SK-N-SH (cell line): Measurements from ENCODE around the gene MS4A4E.

Source experiments
- CHD2 ChIP-seq: fragments of 150-350 bp; IDR thresholded peaks from 2 replicates; pipeline ENCODE4 v1.6.1; 2018; ENCODE audit warnings: low read length; ENCODE audit not compliant: partially characterized antibody
- EP300 ChIP-seq, 2 experiments: IDR thresholded peaks; 2 replicates each; pipeline versions ENCODE4 v1.4.0 to v1.6.1; 2012; ENCODE audit warnings: borderline replicate concordance in 1 of 2, low read depth in 1 of 2, low read length in 1 of 2
- MXI1 ChIP-seq: IDR thresholded peaks from 2 replicates; pipeline ENCODE4 v1.6.1; 2012; ENCODE audit warnings: mild to moderate bottlenecking, low read depth, low read length, improper control_type of control experiment
- POLR2AphosphoS5 ChIP-seq: IDR thresholded peaks from 2 replicates; pipeline ENCODE4 v1.6.1; 2012; ENCODE audit warnings: low read depth, low read length
- RFX5 ChIP-seq: IDR thresholded peaks from 2 replicates; pipeline ENCODE4 v1.6.1; 2012; ENCODE audit warnings: mild to moderate bottlenecking, improper control_type of control experiment, low read length
- SIN3A ChIP-seq: IDR thresholded peaks from 2 replicates; pipeline ENCODE4 v1.6.1; 2012; ENCODE audit warnings: low read depth, mild to moderate bottlenecking, low read length, moderate library complexity, borderline replicate concordance
- TAF1 ChIP-seq: IDR thresholded peaks from 2 replicates; pipeline ENCODE4 v1.6.1; 2012; ENCODE audit warnings: low read depth, mild to moderate bottlenecking, low read length, moderate library complexity, borderline replicate concordance
- TCF12 ChIP-seq: IDR thresholded peaks from 2 replicates; pipeline ENCODE4 v1.4.0; 2012
- YY1 ChIP-seq: IDR thresholded peaks from 2 replicates; pipeline ENCODE4 v1.4.0; 2012; ENCODE audit warnings: low read depth, mild to moderate bottlenecking
- TF ChIP-seq, protein P1 (sequence below): fragments of 200-600 bp; sonication (generic); IDR thresholded peaks from 2 replicates; pipeline ENCODE4 v1.6.1; 2017; ENCODE audit warnings: antibody characterized with exemption, mild to moderate bottlenecking, moderate library complexity
- TF ChIP-seq, protein P2 (sequence below): IDR thresholded peaks from 2 replicates; pipeline ENCODE4 v1.4.0; 2012; ENCODE audit warnings: low read depth
- TF ChIP-seq, protein P3 (sequence below): IDR thresholded peaks from 2 replicates; pipeline ENCODE4 v1.6.1; 2012; ENCODE audit warnings: mild to moderate bottlenecking, low read depth, low read length, moderate library complexity
- TF ChIP-seq, protein P4 (sequence below): IDR thresholded peaks from 2 replicates; pipeline ENCODE4 v1.4.0; 2012; ENCODE audit warnings: low read depth, borderline replicate concordance
- TF ChIP-seq, protein P5 (sequence below): fragments of 150-350 bp; IDR thresholded peaks from 2 replicates; pipeline ENCODE4 v1.6.1; 2017; ENCODE audit warnings: antibody characterized with exemption, low read length, low read depth, borderline replicate concordance

DNA sequence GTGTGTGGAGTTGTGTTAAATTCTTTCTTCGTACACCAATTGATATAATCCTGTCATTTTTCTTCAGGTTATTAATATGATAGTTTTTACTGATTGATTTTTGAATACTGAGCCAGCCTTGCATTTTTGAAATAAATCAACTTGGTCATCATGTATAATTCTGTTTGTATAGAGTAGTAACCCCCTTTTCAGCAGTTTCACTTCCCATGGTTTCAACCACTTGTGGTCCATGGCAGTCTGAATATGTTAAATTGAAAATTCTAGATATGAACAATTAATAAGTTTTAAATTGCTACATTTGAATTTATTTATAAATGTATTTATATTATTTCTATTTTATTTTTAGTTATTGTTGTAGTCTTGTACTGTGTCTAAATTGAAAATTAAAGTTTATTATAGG, 92.7 kb downstream of the MS4A4E start:
- no peak for TF ChIP-seq TAF1
- TF ChIP-seq, protein P1, sequence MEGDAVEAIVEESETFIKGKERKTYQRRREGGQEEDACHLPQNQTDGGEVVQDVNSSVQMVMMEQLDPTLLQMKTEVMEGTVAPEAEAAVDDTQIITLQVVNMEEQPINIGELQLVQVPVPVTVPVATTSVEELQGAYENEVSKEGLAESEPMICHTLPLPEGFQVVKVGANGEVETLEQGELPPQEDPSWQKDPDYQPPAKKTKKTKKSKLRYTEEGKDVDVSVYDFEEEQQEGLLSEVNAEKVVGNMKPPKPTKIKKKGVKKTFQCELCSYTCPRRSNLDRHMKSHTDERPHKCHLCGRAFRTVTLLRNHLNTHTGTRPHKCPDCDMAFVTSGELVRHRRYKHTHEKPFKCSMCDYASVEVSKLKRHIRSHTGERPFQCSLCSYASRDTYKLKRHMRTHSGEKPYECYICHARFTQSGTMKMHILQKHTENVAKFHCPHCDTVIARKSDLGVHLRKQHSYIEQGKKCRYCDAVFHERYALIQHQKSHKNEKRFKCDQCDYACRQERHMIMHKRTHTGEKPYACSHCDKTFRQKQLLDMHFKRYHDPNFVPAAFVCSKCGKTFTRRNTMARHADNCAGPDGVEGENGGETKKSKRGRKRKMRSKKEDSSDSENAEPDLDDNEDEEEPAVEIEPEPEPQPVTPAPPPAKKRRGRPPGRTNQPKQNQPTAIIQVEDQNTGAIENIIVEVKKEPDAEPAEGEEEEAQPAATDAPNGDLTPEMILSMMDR: no peak
- no peak for TF ChIP-seq YY1
- no peak for TF ChIP-seq CHD2
- TF ChIP-seq RFX5: no peak
- TF ChIP-seq, protein P2, sequence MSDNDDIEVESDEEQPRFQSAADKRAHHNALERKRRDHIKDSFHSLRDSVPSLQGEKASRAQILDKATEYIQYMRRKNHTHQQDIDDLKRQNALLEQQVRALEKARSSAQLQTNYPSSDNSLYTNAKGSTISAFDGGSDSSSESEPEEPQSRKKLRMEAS: no peak
- TF ChIP-seq, protein P3, sequence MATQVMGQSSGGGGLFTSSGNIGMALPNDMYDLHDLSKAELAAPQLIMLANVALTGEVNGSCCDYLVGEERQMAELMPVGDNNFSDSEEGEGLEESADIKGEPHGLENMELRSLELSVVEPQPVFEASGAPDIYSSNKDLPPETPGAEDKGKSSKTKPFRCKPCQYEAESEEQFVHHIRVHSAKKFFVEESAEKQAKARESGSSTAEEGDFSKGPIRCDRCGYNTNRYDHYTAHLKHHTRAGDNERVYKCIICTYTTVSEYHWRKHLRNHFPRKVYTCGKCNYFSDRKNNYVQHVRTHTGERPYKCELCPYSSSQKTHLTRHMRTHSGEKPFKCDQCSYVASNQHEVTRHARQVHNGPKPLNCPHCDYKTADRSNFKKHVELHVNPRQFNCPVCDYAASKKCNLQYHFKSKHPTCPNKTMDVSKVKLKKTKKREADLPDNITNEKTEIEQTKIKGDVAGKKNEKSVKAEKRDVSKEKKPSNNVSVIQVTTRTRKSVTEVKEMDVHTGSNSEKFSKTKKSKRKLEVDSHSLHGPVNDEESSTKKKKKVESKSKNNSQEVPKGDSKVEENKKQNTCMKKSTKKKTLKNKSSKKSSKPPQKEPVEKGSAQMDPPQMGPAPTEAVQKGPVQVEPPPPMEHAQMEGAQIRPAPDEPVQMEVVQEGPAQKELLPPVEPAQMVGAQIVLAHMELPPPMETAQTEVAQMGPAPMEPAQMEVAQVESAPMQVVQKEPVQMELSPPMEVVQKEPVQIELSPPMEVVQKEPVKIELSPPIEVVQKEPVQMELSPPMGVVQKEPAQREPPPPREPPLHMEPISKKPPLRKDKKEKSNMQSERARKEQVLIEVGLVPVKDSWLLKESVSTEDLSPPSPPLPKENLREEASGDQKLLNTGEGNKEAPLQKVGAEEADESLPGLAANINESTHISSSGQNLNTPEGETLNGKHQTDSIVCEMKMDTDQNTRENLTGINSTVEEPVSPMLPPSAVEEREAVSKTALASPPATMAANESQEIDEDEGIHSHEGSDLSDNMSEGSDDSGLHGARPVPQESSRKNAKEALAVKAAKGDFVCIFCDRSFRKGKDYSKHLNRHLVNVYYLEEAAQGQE: no peak
- TF ChIP-seq, protein P4, sequence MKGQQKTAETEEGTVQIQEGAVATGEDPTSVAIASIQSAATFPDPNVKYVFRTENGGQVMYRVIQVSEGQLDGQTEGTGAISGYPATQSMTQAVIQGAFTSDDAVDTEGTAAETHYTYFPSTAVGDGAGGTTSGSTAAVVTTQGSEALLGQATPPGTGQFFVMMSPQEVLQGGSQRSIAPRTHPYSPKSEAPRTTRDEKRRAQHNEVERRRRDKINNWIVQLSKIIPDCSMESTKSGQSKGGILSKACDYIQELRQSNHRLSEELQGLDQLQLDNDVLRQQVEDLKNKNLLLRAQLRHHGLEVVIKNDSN: no peak
- no peak for TF ChIP-seq POLR2AphosphoS5
- no peak for TF ChIP-seq SIN3A
- no peak for TF ChIP-seq EP300 (IDR thresholded peaks at IDR 0.05; ENCODE audit: borderline replicate concordance in 1 of 2, low read depth in 1 of 2, low read length in 1 of 2)
- no peak for TF ChIP-seq MXI1
- no peak for TF ChIP-seq TCF12
- TF ChIP-seq, protein P5, sequence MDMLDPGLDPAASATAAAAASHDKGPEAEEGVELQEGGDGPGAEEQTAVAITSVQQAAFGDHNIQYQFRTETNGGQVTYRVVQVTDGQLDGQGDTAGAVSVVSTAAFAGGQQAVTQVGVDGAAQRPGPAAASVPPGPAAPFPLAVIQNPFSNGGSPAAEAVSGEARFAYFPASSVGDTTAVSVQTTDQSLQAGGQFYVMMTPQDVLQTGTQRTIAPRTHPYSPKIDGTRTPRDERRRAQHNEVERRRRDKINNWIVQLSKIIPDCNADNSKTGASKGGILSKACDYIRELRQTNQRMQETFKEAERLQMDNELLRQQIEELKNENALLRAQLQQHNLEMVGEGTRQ: no peak
